WTC11 (cell line): Measurements from ENCODE around the gene PODXL. TPM values are rescaled to one million over a fixed set of nuclear protein-coding genes. Genes with fewer than 3 reads are reported as not detected.
A peak's percentile ranks its signal among the peaks of the same experiment; 100 is the strongest.

Experiments
- ATAC-seq: fragments of 200-7000 bp; cut with Tn5 transposase; 2 replicates; pipeline ENCODE4 v1.10.0; 2021; ENCODE audit warnings: mild to moderate bottlenecking, moderate library complexity
- CTCF ChIA-PET: fragments of 300-600 bp; sonication (Branson Sonifier 250); formaldehyde crosslinking; loops from one replicate; lab custom pipeline; 2021; ENCODE audit warnings: antibody characterized with exemption; lab: Charles Lee
- POLR2A ChIA-PET: fragments of 350-600 bp; sonication (Branson Sonifier 250); formaldehyde crosslinking; loops from one replicate; lab custom pipeline; 2021; ENCODE audit warnings: antibody characterized with exemption; lab: Charles Lee
- DNase-seq: peaks from one replicate; pipeline ENCODE4 v3.0.0; 2021; ENCODE audit warnings: low spot score
- H3K27ac Mint-ChIP-seq: 2 replicates; pipeline ENCODE4 v1.8.0; 2021; ENCODE audit warnings: mixed read lengths
- H3K27me3 Mint-ChIP-seq: 2 replicates; pipeline ENCODE4 v1.8.0; 2021; ENCODE audit warnings: low read depth, mild to moderate bottlenecking, moderate library complexity, mixed read lengths
- H3K36me3 Mint-ChIP-seq: 2 replicates; pipeline ENCODE4 v1.8.0; 2021; ENCODE audit warnings: mixed read lengths
- H3K4me1 Mint-ChIP-seq: 2 replicates; pipeline ENCODE4 v1.8.0; 2022; ENCODE audit warnings: mixed read lengths
- H3K4me3 Mint-ChIP-seq: 2 replicates; pipeline ENCODE4 v1.8.0; 2021; ENCODE audit warnings: mild to moderate bottlenecking, moderate library complexity, mixed read lengths
- H3K9me3 Mint-ChIP-seq: 2 replicates; pipeline ENCODE4 v1.8.0; 2021; ENCODE audit warnings: mixed read lengths
- CREB1 ChIP-seq: sonication (generic); formaldehyde crosslinking; IDR thresholded peaks from 2 replicates; pipeline ENCODE4 v1.8.0; 2023; ENCODE audit warnings: mild to moderate bottlenecking, missing genetic modification reagents
- E2F1 ChIP-seq: sonication (generic); formaldehyde crosslinking; IDR thresholded peaks from 2 replicates; pipeline ENCODE4 v1.8.0; 2022; ENCODE audit warnings: mild to moderate bottlenecking, missing genetic modification reagents
- FOXP4 ChIP-seq: sonication (generic); formaldehyde crosslinking; IDR thresholded peaks from 2 replicates; pipeline ENCODE4 v1.8.0; 2022; ENCODE audit warnings: mild to moderate bottlenecking, missing genetic modification reagents
- HMGXB4 ChIP-seq: sonication (generic); formaldehyde crosslinking; IDR thresholded peaks from 2 replicates; pipeline ENCODE4 v1.8.1; 2023; ENCODE audit warnings: mild to moderate bottlenecking, moderate library complexity, missing genetic modification reagents
- JAZF1 ChIP-seq: fragments of 250-450 bp; sonication (Bioruptor Pico); IDR thresholded peaks from 2 replicates; pipeline ENCODE4 v1.9.0; 2021; ENCODE audit warnings: moderate library complexity, mild to moderate bottlenecking, inconsistent platforms
- MAX ChIP-seq: sonication (generic); formaldehyde crosslinking; IDR thresholded peaks from 2 replicates; pipeline ENCODE4 v1.8.0; 2022; ENCODE audit warnings: mild to moderate bottlenecking, missing genetic modification reagents
- MLX ChIP-seq: sonication (generic); formaldehyde crosslinking; IDR thresholded peaks from 2 replicates; pipeline ENCODE4 v1.8.1; 2023; ENCODE audit warnings: mild to moderate bottlenecking, missing genetic modification reagents, moderate library complexity
- PREB ChIP-seq: sonication (generic); formaldehyde crosslinking; IDR thresholded peaks from 2 replicates; pipeline ENCODE4 v1.8.1; 2022; ENCODE audit warnings: mild to moderate bottlenecking, missing genetic modification reagents, moderate library complexity, borderline replicate concordance
- SMAD3 ChIP-seq: sonication (generic); formaldehyde crosslinking; IDR thresholded peaks from 2 replicates; pipeline ENCODE4 v1.8.0; 2022; ENCODE audit warnings: missing genetic modification reagents, mild to moderate bottlenecking, borderline replicate concordance
- TEAD1 ChIP-seq: sonication (generic); formaldehyde crosslinking; IDR thresholded peaks from 2 replicates; pipeline ENCODE4 v1.8.0; 2022; ENCODE audit warnings: mild to moderate bottlenecking, missing genetic modification reagents
- TP53 ChIP-seq: sonication (generic); formaldehyde crosslinking; IDR thresholded peaks from 2 replicates; pipeline ENCODE4 v1.8.1; 2023; ENCODE audit warnings: mild to moderate bottlenecking, missing genetic modification reagents
- USF2 ChIP-seq: sonication (generic); formaldehyde crosslinking; IDR thresholded peaks from 2 replicates; pipeline ENCODE4 v1.8.1; 2023; ENCODE audit warnings: mild to moderate bottlenecking, missing genetic modification reagents, moderate library complexity
- ZNF416 ChIP-seq: fragments of 250-450 bp; sonication (Bioruptor Pico); IDR thresholded peaks from 2 replicates; pipeline ENCODE4 v1.9.0; 2021; ENCODE audit warnings: mild to moderate bottlenecking, inconsistent platforms
- ZNF425 ChIP-seq: fragments of 250-450 bp; sonication (Bioruptor Pico); conservative IDR thresholded peaks from 2 replicates; pipeline ENCODE4 v1.9.0; 2021; ENCODE audit warnings: mild to moderate bottlenecking
- total RNA-seq: library from RNA; stranded (reverse); gene quantifications from 3 replicates; pipeline ENCODE4 v1.2.3, GENCODE V29; 2021

PODXL gene
- total RNA-seq, 1 experiment from 2014 or later = 483 TPM

- Mint-ChIP-seq H3K4me1 (peaks cover 26% of the 10 kb centered on the region), H3K27me3 (peaks cover 27% of the 10 kb centered on the region), H3K36me3 (no peaks in the 10 kb centered on the region; the same call in 1 of the 2 replicates), H3K9me3 (no peaks in the 10 kb centered on the region), H3K27ac (no peak overlapping the region), H3K4me3 (no peak overlapping the region)
- no peak for DNase-seq
- no peak for ATAC-seq
- TF ChIP-seq PREB (CRISPR knock-in tag) (no peak), E2F1 (CRISPR knock-in tag) (no peak), CREB1 (CRISPR knock-in tag) (no peak), TP53 (CRISPR knock-in tag) (no peak)
- POLR2A ChIA-PET = no interaction called here
- CTCF ChIA-PET = interaction anchor here (2.6 kb wide), 1 partner anchor 24 kb away, joined by 17 read pairs; no protein-coding TSS in a partner anchor
Observed at GRCh38 chr7:131570401-131570800, 14.0 kb upstream of the PODXL start.

GRCh38 chr7:131568970-131569369 is 12.5 kb upstream of the PODXL start:
- TF ChIP-seq ZNF416 (CRISPR knock-in tag) (no peak), MAX (CRISPR knock-in tag) (0 out of 2 replicates have a peak, but pooled peaks have one; percentile 9)
- H3K9me3 Mint-ChIP-seq = no peaks in the 10 kb centered on the region
- no peak overlapping the region for H3K4me3 Mint-ChIP-seq
- no peak overlapping the region for H3K27ac Mint-ChIP-seq
- H3K27me3 Mint-ChIP-seq = peaks cover 25% of the 10 kb centered on the region
- DNase-seq (no peak), ATAC-seq (peak; percentile 34; the same call in 1 of the 2 replicates)
- POLR2A ChIA-PET = no interaction called here
- CTCF ChIA-PET = interaction anchor here (2.6 kb wide), 1 partner anchor 23 kb away, joined by 17 read pairs; no protein-coding TSS in a partner anchor
- no peaks in the 10 kb centered on the region for H3K36me3 Mint-ChIP-seq
- H3K4me1 Mint-ChIP-seq = peaks cover 27% of the 10 kb centered on the region

GRCh38 chr7:131568510-131568909 is 12.1 kb upstream of the PODXL start:
- POLR2A ChIA-PET = no interaction called here
- CTCF ChIA-PET = interaction anchor here (1.1 to 2.6 kb wide), 2 partner anchors 22 to 67 kb away, joined by 3 to 17 read pairs; no protein-coding TSS in a partner anchor
- no peak for ATAC-seq
- no peaks in the 10 kb centered on the region for H3K36me3 Mint-ChIP-seq
- no peak overlapping the region for H3K4me3 Mint-ChIP-seq
- no peak for TF ChIP-seq FOXP4
- no peak for TF ChIP-seq JAZF1 (CRISPR knock-in tag)
- 0 out of 2 replicates have a peak, but pooled peaks have one; percentile 2 for TF ChIP-seq MAX (CRISPR knock-in tag)
- TF ChIP-seq HMGXB4 (CRISPR knock-in tag) = no peak
- TF ChIP-seq, all 79 proteins: peak for 1
- peaks cover 29% of the 10 kb centered on the region for H3K4me1 Mint-ChIP-seq
- DNase-seq = no peak
- peaks cover 25% of the 10 kb centered on the region for H3K27me3 Mint-ChIP-seq
- H3K9me3 Mint-ChIP-seq = no peaks in the 10 kb centered on the region
- H3K27ac Mint-ChIP-seq = no peak overlapping the region

- no peak overlapping the region for H3K27ac Mint-ChIP-seq
- H3K4me1 Mint-ChIP-seq = peaks cover 24% of the 10 kb centered on the region
- no peak overlapping the region for H3K4me3 Mint-ChIP-seq
- no peaks in the 10 kb centered on the region for H3K36me3 Mint-ChIP-seq
- no peak for ATAC-seq
- ChIA-PET CTCF (interaction anchor here (0.6 to 1.2 kb wide), 2 partner anchors 9 to 18 kb away, joined by 3 to 7 read pairs; no protein-coding TSS in a partner anchor), POLR2A (no interaction called here)
- H3K27me3 Mint-ChIP-seq = peaks cover 17% of the 10 kb centered on the region
- DNase-seq = no peak
- no peaks in the 10 kb centered on the region for H3K9me3 Mint-ChIP-seq
- TF ChIP-seq SMAD3 (CRISPR knock-in tag) = no peak
- no peak for TF ChIP-seq MLX (CRISPR knock-in tag)
- TF ChIP-seq TEAD1 (CRISPR knock-in tag) = no peak
- TF ChIP-seq USF2 (CRISPR knock-in tag) = no peak
- no peak for TF ChIP-seq E2F1 (CRISPR knock-in tag)
- no peak for TF ChIP-seq ZNF425 (CRISPR knock-in tag)
Observed at GRCh38 chr7:131564640-131565039, 8.2 kb upstream of the PODXL start.
